ENCODE results near the gene FNDC3B. TPM values are rescaled to one million over a fixed set of nuclear protein-coding genes. Genes with fewer than 3 reads are reported as not detected.

Gene FNDC3B
- polyA plus RNA-seq, 2 of the 4 experiments (the other 2 are of a cell fraction), result 29.5 to 33.6 TPM

- 82% methylated on average over 2 of the region's 2 CpGs for WGBS (ENCODE audit: missing lambda C conversion rate)
- ChIA-PET POLR2A (no interaction called here), CTCF (interaction anchor here (0.7 kb wide), 1 partner anchor 70 kb away, joined by 3 read pairs; no protein-coding TSS in a partner anchor)
- DNase-seq (ENCODE audit: low read depth in 1 of 2, low spot score in 1 of 2), result peak in 1 of 2 experiments; percentile 29
- no peak overlapping the region for H3K4me3 ChIP-seq
- FAIRE-seq, result no peak
- H3K27ac ChIP-seq, result 0 out of 6 replicates have a peak overlapping the region, but pooled peaks of 1 of the 2 experiments have one; percentile 36
- ATAC-seq, result peak; percentile 42 to 63; a peak in 3 of 6 replicates
- H3K4me2 ChIP-seq, result peak overlapping the region; percentile 63
- TF ChIP-seq CEBPB (IDR thresholded peaks at IDR 0.05) (no peak), ESRRA (IDR thresholded peaks at IDR 0.05; ENCODE audit: borderline replicate concordance, low read length) (no peak), RFX5 (IDR thresholded peaks at IDR 0.05) (peak; percentile 64; the same call in 1 of the 2 replicates), EP300 (IDR thresholded peaks at IDR 0.05) (no peak)
- TF ChIP-seq, protein P1, sequence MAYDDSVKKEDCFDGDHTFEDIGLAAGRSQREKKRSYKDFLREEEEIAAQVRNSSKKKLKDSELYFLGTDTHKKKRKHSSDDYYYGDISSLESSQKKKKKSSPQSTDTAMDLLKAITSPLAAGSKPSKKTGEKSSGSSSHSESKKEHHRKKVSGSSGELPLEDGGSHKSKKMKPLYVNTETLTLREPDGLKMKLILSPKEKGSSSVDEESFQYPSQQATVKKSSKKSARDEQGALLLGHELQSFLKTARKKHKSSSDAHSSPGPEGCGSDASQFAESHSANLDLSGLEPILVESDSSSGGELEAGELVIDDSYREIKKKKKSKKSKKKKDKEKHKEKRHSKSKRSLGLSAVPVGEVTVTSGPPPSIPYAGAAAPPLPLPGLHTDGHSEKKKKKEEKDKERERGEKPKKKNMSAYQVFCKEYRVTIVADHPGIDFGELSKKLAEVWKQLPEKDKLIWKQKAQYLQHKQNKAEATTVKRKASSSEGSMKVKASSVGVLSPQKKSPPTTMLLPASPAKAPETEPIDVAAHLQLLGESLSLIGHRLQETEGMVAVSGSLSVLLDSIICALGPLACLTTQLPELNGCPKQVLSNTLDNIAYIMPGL (CRISPR knock-in tag; IDR thresholded peaks at IDR 0.05; ENCODE audit: borderline replicate concordance), result no peak
- H3K9me3 ChIP-seq, result no peaks in the 10 kb centered on the region
- peaks cover 92% of the 10 kb centered on the region for H3K4me1 ChIP-seq
These were observed 65.2 kb downstream of the FNDC3B start for GRCh38 chr3:172104471-172105072.

- Histone ChIP-seq H3K4me1 (peaks cover 82% of the 10 kb centered on the region), H3K4me2 (no peak overlapping the region), H3K9me3 (no peaks in the 10 kb centered on the region), H3K4me3 (no peak overlapping the region), H3K27ac (peak overlapping the region in 1 of 2 experiments; percentile 35; a peak in 1 of 6 replicates)
- FAIRE-seq (no peak), DNase-seq (ENCODE audit: low read depth in 1 of 2, low spot score in 1 of 2) (no peak), ATAC-seq (no peak)
- TF ChIP-seq KDM1A (IDR thresholded peaks at IDR 0.05; ENCODE audit: low read depth), result no peak
- TF ChIP-seq, protein P2, sequence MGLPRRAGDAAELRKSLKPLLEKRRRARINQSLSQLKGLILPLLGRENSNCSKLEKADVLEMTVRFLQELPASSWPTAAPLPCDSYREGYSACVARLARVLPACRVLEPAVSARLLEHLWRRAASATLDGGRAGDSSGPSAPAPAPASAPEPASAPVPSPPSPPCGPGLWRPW (IDR thresholded peaks at IDR 0.05), result no peak
- 95% methylated on average over 4 of the region's 4 CpGs for WGBS (ENCODE audit: missing lambda C conversion rate)
- ChIA-PET CTCF (interaction anchor here (1.5 kb wide), 1 partner anchor 21 kb away, joined by 4 read pairs; no protein-coding TSS in a partner anchor), POLR2A (no interaction called here)
These were observed 66.9 kb downstream of the FNDC3B start for GRCh38 chr3:172106037-172106954.

DNA sequence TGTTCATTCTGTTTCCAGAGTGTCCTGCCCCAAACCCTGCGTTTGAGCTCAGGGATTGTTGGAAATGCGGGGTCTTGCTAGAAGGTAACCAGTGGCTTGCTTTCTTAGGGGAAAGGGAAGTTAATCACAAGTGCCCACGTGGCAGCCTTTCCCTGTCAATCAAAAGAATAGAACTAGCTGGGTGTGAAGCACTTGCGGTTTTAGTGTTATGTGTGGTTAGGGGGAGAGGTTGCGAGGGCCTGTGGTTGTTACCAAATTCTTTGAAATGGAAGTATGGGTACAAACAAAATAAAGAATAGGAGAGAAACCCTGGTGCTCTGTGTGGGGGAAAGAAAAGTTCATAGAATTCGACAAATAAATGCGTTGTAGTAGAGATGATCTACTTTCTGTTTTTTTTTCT is 67.6 kb downstream of the FNDC3B start:
- H3K4me1 ChIP-seq, result peaks cover 78% of the 10 kb centered on the region

GRCh38 chr3:172107403-172107802 is 68.0 kb downstream of the FNDC3B start:
- Histone ChIP-seq H3K27ac (peak overlapping the region in 1 of 2 experiments; percentile 30; a peak in 1 of 6 replicates), H3K4me1 (peaks cover 78% of the 10 kb centered on the region), H3K4me2 (no peak overlapping the region), H3K4me3 (no peak overlapping the region), H3K9me3 (no peaks in the 10 kb centered on the region)
- no peak for DNase-seq (ENCODE audit: low read depth in 1 of 2, low spot score in 1 of 2)
- FAIRE-seq, result no peak
- WGBS (ENCODE audit: missing lambda C conversion rate), result 84% methylated on average over 4 of the region's 4 CpGs
- TF ChIP-seq ZNF302 (CRISPR knock-in tag; IDR thresholded peaks at IDR 0.05), result no peak
- TF ChIP-seq RARB (CRISPR knock-in tag; IDR thresholded peaks at IDR 0.05), result no peak
- TF ChIP-seq, protein P3, sequence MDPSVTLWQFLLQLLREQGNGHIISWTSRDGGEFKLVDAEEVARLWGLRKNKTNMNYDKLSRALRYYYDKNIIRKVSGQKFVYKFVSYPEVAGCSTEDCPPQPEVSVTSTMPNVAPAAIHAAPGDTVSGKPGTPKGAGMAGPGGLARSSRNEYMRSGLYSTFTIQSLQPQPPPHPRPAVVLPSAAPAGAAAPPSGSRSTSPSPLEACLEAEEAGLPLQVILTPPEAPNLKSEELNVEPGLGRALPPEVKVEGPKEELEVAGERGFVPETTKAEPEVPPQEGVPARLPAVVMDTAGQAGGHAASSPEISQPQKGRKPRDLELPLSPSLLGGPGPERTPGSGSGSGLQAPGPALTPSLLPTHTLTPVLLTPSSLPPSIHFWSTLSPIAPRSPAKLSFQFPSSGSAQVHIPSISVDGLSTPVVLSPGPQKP (IDR thresholded peaks at IDR 0.05; ENCODE audit: low read depth, low read length), result no peak
- no peak for TF ChIP-seq EHF (CRISPR knock-in tag; IDR thresholded peaks at IDR 0.05)
- no peak for TF ChIP-seq ESRRA (IDR thresholded peaks at IDR 0.05; ENCODE audit: borderline replicate concordance, low read length)
- no peak for TF ChIP-seq HEYL (CRISPR knock-in tag; IDR thresholded peaks at IDR 0.05)
- TF ChIP-seq CHD4 (IDR thresholded peaks at IDR 0.05; ENCODE audit: borderline replicate concordance), result no peak
- TF ChIP-seq ATOH8 (CRISPR knock-in tag; IDR thresholded peaks at IDR 0.05; ENCODE audit: low read depth), result no peak
- CTCF ChIA-PET, result interaction anchor here (0.8 to 1.5 kb wide), 2 partner anchors 12 to 19 kb away, joined by 3 to 4 read pairs; no protein-coding TSS in a partner anchor
- POLR2A ChIA-PET, result no interaction called here
- ATAC-seq, result 0 out of 6 replicates have a peak, but pooled peaks of 1 of the 2 experiments have one; percentile 14

More for the DNA sequence above, 67.6 kb downstream of the FNDC3B start:
- ATAC-seq, result no peak
- CTCF ChIA-PET, result interaction anchor here (1.5 kb wide), 1 partner anchor 20 kb away, joined by 4 read pairs; no protein-coding TSS in a partner anchor
- TF ChIP-seq JUNB (IDR thresholded peaks at IDR 0.05) (no peak), KDM5A (IDR thresholded peaks at IDR 0.05) (no peak), NPAS2 (CRISPR knock-in tag; IDR thresholded peaks at IDR 0.05; ENCODE audit: borderline replicate concordance) (no peak), MAFK (IDR thresholded peaks at IDR 0.05; ENCODE audit: partially characterized antibody) (no peak), FOSB (CRISPR knock-in tag; IDR thresholded peaks at IDR 0.05) (no peak)
- TF ChIP-seq, protein P1 (CRISPR knock-in tag; IDR thresholded peaks at IDR 0.05; ENCODE audit: borderline replicate concordance), result no peak
- H3K4me2 ChIP-seq, result no peak overlapping the region
- H3K27ac ChIP-seq, result no peak overlapping the region; a peak in 1 of 6 replicates
- no peak overlapping the region for H3K4me3 ChIP-seq
- no peaks in the 10 kb centered on the region for H3K9me3 ChIP-seq
- no peak for DNase-seq (ENCODE audit: low read depth in 1 of 2, low spot score in 1 of 2)
- FAIRE-seq, result no peak
- WGBS (ENCODE audit: missing lambda C conversion rate), result 92% methylated on average over 7 of the region's 7 CpGs
- POLR2A ChIA-PET, result no interaction called here

Measured in A549 (cell line).